ENCODE data around the gene PCDHGC3. TPM values are rescaled to one million over a fixed set of nuclear protein-coding genes. Genes with fewer than 3 reads are reported as not detected.

Gene PCDHGC3
- total and polyA plus RNA-seq, 2 of the 8 experiments (the other 6 are each of a cell fraction or from before 2014, with no cell fraction given) = 4.7 to 18.6 TPM

DNA sequence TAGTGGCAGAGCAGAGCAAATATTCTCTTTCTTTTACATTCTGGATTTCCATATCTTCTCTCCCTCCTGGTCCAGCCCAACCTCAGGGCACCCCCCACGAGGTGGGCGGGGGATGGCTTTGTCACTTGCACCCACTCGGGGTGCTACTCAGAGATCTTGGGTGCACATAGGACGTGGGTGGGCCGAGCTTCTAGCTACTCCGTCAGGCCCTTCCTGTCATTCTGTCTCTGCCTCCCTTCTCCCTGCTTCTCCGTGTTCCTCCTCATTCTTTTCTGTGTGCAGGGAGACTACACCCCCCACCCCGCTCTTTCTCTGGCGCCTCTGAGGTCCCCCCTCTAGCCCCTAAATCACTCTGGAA is 32.7 kb downstream of the PCDHGC3 start (continued):
- TF ChIP-seq SP4 (IDR thresholded peaks at IDR 0.05; ENCODE audit: low read length) (no peak), EZH2 (IDR thresholded peaks at IDR 0.05; ENCODE audit: low read depth, low read length, severe bottlenecking) (no peak), KDM1A (IDR thresholded peaks at IDR 0.05; ENCODE audit: borderline replicate concordance, low read length) (no peak), BCL11A (IDR thresholded peaks at IDR 0.05; ENCODE audit: low read depth in 2 of 2, low read length in 2 of 2) (no peak), SP2 (IDR thresholded peaks at IDR 0.05; ENCODE audit: low read length) (no peak), ASH2L (IDR thresholded peaks at IDR 0.05; ENCODE audit: low read length) (no peak)
- TF ChIP-seq, protein P1, sequence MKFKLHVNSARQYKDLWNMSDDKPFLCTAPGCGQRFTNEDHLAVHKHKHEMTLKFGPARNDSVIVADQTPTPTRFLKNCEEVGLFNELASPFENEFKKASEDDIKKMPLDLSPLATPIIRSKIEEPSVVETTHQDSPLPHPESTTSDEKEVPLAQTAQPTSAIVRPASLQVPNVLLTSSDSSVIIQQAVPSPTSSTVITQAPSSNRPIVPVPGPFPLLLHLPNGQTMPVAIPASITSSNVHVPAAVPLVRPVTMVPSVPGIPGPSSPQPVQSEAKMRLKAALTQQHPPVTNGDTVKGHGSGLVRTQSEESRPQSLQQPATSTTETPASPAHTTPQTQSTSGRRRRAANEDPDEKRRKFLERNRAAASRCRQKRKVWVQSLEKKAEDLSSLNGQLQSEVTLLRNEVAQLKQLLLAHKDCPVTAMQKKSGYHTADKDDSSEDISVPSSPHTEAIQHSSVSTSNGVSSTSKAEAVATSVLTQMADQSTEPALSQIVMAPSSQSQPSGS (IDR thresholded peaks at IDR 0.05; ENCODE audit: low read length) = no peak
